ENCODE results near the gene ZC2HC1C. TPM values are rescaled to one million over a fixed set of nuclear protein-coding genes. Genes with fewer than 3 reads are reported as not detected.

ZC2HC1C gene
- total and polyA plus RNA-seq, 9 of the 15 experiments (the other 6 are each of a cell fraction or from before 2014, with no cell fraction given): 6.3 to 9.2 (median 7.7) TPM

DNA sequence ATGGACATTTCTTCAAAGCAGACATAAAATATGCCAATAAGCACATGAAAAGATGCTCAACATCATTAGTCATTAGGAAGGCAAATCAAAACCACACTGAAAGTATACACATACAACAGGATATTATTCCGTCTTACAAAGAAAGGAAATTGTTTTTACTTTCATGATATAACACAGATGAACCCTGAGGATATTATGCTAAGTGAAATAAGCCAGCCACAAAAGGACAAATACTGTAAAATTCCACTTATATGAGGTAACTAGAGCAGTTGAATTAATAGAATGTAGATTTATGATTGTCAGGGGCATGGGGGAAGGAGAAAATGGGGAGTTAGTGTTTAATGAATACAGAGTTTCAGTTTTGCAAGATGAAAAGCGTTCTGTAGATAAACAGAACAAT, 9.8 kb upstream of the ZC2HC1C start:
- Histone ChIP-seq H3K27me3 (ENCODE audit: control insufficient read depth in 2 of 2, insufficient read depth in 2 of 2, low read length in 2 of 2) (no peaks in the 10 kb centered on the region), H3K4me3 (no peak overlapping the region), H4K20me1 (replicated peaks; ENCODE audit: control insufficient read depth, insufficient read depth, low read length) (no peaks in the 10 kb centered on the region), H3K79me2 (ENCODE audit: control insufficient read depth, insufficient read depth, low read length) (peaks cover 33% of the 10 kb centered on the region), H3K9me3 (replicated peaks; ENCODE audit: control insufficient read depth, insufficient read depth, low read depth, low read length) (no peaks in the 10 kb centered on the region; the same call in 1 of the 2 replicates), H3K36me3 (ENCODE audit: control insufficient read depth, insufficient read depth, low read length) (peaks cover 23% of the 10 kb centered on the region; the same call in 2 of the 3 replicates), H3K4me2 (ENCODE audit: insufficient read depth, low read length) (no peak overlapping the region), H3K9ac (ENCODE audit: insufficient read depth in 1 of 2, low read depth in 2 of 2, low read length in 2 of 2) (no peak overlapping the region), H3K4me1 (replicated peaks in 1 of 2; ENCODE audit: control insufficient read depth in 2 of 2, insufficient read depth in 2 of 2, low read length in 2 of 2) (peaks cover 0 to 6% of the 10 kb centered on the region in 2 experiments; a peak in 3 of 5 replicates), H2AFZ (ENCODE audit: low read depth, low read length) (no peak overlapping the region), H3K9me1 (ENCODE audit: control insufficient read depth, insufficient read depth, low read length) (no peaks in the 10 kb centered on the region), H3K27ac (ENCODE audit: extremely low read depth, low read depth, low read length) (no peak overlapping the region)
- no peak for FAIRE-seq
- 100% methylated on average over 2 of the region's 2 CpGs for WGBS (ENCODE audit: insufficient coverage, low coverage, missing lambda C conversion rate)
- no peak for ATAC-seq
- DNase-seq (ENCODE audit: extremely low read depth in 1 of 4, low spot score in 3 of 4): no peak
- TF ChIP-seq SMARCA4 (IDR thresholded peaks at IDR 0.05) (no peak), CBFB (CRISPR knock-in tag; IDR thresholded peaks at IDR 0.05) (no peak), PHTF2 (CRISPR knock-in tag; IDR thresholded peaks at IDR 0.05) (no peak)
- TF ChIP-seq, protein P1, sequence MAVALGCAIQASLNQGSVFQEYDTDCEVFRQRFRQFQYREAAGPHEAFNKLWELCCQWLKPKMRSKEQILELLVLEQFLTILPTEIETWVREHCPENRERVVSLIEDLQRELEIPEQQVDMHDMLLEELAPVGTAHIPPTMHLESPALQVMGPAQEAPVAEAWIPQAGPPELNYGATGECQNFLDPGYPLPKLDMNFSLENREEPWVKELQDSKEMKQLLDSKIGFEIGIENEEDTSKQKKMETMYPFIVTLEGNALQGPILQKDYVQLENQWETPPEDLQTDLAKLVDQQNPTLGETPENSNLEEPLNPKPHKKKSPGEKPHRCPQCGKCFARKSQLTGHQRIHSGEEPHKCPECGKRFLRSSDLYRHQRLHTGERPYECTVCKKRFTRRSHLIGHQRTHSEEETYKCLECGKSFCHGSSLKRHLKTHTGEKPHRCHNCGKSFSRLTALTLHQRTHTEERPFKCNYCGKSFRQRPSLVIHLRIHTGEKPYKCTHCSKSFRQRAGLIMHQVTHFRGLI (CRISPR knock-in tag; IDR thresholded peaks at IDR 0.05): no peak
- TF ChIP-seq, protein P2, sequence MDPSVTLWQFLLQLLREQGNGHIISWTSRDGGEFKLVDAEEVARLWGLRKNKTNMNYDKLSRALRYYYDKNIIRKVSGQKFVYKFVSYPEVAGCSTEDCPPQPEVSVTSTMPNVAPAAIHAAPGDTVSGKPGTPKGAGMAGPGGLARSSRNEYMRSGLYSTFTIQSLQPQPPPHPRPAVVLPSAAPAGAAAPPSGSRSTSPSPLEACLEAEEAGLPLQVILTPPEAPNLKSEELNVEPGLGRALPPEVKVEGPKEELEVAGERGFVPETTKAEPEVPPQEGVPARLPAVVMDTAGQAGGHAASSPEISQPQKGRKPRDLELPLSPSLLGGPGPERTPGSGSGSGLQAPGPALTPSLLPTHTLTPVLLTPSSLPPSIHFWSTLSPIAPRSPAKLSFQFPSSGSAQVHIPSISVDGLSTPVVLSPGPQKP (CRISPR knock-in tag; IDR thresholded peaks at IDR 0.05): no peak
- TF ChIP-seq, protein P3, sequence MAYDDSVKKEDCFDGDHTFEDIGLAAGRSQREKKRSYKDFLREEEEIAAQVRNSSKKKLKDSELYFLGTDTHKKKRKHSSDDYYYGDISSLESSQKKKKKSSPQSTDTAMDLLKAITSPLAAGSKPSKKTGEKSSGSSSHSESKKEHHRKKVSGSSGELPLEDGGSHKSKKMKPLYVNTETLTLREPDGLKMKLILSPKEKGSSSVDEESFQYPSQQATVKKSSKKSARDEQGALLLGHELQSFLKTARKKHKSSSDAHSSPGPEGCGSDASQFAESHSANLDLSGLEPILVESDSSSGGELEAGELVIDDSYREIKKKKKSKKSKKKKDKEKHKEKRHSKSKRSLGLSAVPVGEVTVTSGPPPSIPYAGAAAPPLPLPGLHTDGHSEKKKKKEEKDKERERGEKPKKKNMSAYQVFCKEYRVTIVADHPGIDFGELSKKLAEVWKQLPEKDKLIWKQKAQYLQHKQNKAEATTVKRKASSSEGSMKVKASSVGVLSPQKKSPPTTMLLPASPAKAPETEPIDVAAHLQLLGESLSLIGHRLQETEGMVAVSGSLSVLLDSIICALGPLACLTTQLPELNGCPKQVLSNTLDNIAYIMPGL (CRISPR knock-in tag; IDR thresholded peaks at IDR 0.05): no peak
- ChIA-PET CTCF (ENCODE audit: low intra/inter-chr PET ratio) (no interaction called here), POLR2A (no interaction called here)
- BruUV-seq (replicated peaks): no TSS peak
- intact Hi-C loops (cut with micrococcal nuclease) (no loop called here), in situ Hi-C loops (cut with MboI) (no loop called here)

All from K562 (cell line).